Esophagus (tissue), 2 donors: ENCODE measurements around the gene DLGAP1. TPM values are rescaled to one million over a fixed set of nuclear protein-coding genes. Genes with fewer than 3 reads are reported as not detected.

Source experiments
- H3K27ac ChIP-seq, 2 donors: one replicate each; pipeline ENCODE4 v1.5.1; 2013; ENCODE audit warnings: low read depth in 2 of 2, mild to moderate bottlenecking in 2 of 2, inconsistent platforms in 1 of 2, low read length in 1 of 2, moderate library complexity in 1 of 2
- H3K27me3 ChIP-seq, 2 donors: one replicate each; pipeline ENCODE4 v1.6.1; 2013; ENCODE audit warnings: low read length in 2 of 2, control low read depth in 1 of 2, mild to moderate bottlenecking in 1 of 2; ENCODE audit not compliant: insufficient read depth in 2 of 2, control insufficient read depth in 1 of 2
- H3K36me3 ChIP-seq, 2 donors: one replicate each; pipeline ENCODE4 v1.6.1; 2013; ENCODE audit warnings: low read length in 1 of 2; ENCODE audit not compliant: control insufficient read depth in 2 of 2, insufficient read depth in 2 of 2
- H3K4me1 ChIP-seq, 2 donors: one replicate each; pipeline ENCODE4 v1.6.1; 2013; ENCODE audit warnings: low read length in 1 of 2; ENCODE audit not compliant: control insufficient read depth in 2 of 2, insufficient read depth in 2 of 2
- H3K4me3 ChIP-seq, 2 donors: one replicate each; pipeline ENCODE4 v1.5.1; 2013; ENCODE audit warnings: low read length in 2 of 2, mild to moderate bottlenecking in 2 of 2, low read depth in 1 of 2, moderate library complexity in 1 of 2
- H3K9me3 ChIP-seq, 2 donors: one replicate each; pipeline ENCODE4 v1.6.1; 2013; ENCODE audit warnings: mild to moderate bottlenecking in 2 of 2, low read depth in 1 of 2, low read length in 1 of 2, moderate library complexity in 1 of 2; ENCODE audit not compliant: control insufficient read depth in 2 of 2, insufficient read depth in 1 of 2
- WGBS, 2 donors: extraction: QIAGEN DNeasy Blood & Tissue Kit; methylation state at CpG; one replicate each; pipeline ENCODE4 v1.1.7; 2013; 5-methylcytosine and 5-hydroxymethylcytosine counted together
- polyA plus RNA-seq, 2 donors: library from polyadenylated mRNA; stranded (reverse); fragments of 200-250 nt; gene quantifications; one replicate each; pipeline ENCODE4 v1.2.3, GENCODE V29; 2013
- donor health status: healthy with polysubstance abuse.
- donor health status: Bipolar disorder and iron deficiency.

The DLGAP1 gene
- polyA plus RNA-seq, 2 donors: 0.47 to 0.59 TPM

GRCh38 chr18:4181882-4182568, 273.1 kb downstream of the DLGAP1 start:
- no peaks in the 10 kb centered on the region for H3K9me3 ChIP-seq
- no peak overlapping the region for H3K4me3 ChIP-seq
- no peaks in the 10 kb centered on the region for H3K4me1 ChIP-seq
- no peaks in the 10 kb centered on the region for H3K27me3 ChIP-seq
- no peaks in the 10 kb centered on the region for H3K36me3 ChIP-seq
- no peak overlapping the region for H3K27ac ChIP-seq
- 77 to 82% methylated on average over 7 of the region's 7 CpGs for WGBS, 2 donors

- no peaks in the 10 kb centered on the region for H3K4me1 ChIP-seq
- 63 to 65% methylated on average over 3 of the region's 3 CpGs for WGBS, 2 donors
- no peaks in the 10 kb centered on the region for H3K27me3 ChIP-seq
- no peak overlapping the region for H3K4me3 ChIP-seq
- no peaks in the 10 kb centered on the region for H3K36me3 ChIP-seq
- no peak overlapping the region for H3K27ac ChIP-seq
- no peaks in the 10 kb centered on the region for H3K9me3 ChIP-seq
These were observed 274.0 kb downstream of the DLGAP1 start for GRCh38 chr18:4181086-4181485.

- Histone ChIP-seq H3K27ac (no peak overlapping the region), H3K36me3 (no peaks in the 10 kb centered on the region), H3K4me1 (no peaks in the 10 kb centered on the region), H3K9me3 (no peaks in the 10 kb centered on the region), H3K4me3 (no peak overlapping the region), H3K27me3 (no peaks in the 10 kb centered on the region)
- WGBS, 2 donors: 63 to 69% methylated on average over 6 of the region's 6 CpGs
These were observed 282.7 kb downstream of the DLGAP1 start for GRCh38 chr18:4172196-4173100.

- H3K27me3 ChIP-seq: no peaks in the 10 kb centered on the region
- H3K36me3 ChIP-seq: no peaks in the 10 kb centered on the region
- H3K9me3 ChIP-seq: no peaks in the 10 kb centered on the region
- H3K4me3 ChIP-seq: no peak overlapping the region
- H3K4me1 ChIP-seq: no peaks in the 10 kb centered on the region
- no peak overlapping the region for H3K27ac ChIP-seq
- 73 to 76% methylated on average over 4 of the region's 4 CpGs for WGBS, 2 donors
These were observed 297.8 kb downstream of the DLGAP1 start for GRCh38 chr18:4157352-4157751.

GRCh38 chr18:4146797-4147196, 308.3 kb downstream of the DLGAP1 start:
- no peak overlapping the region for H3K27ac ChIP-seq
- H3K9me3 ChIP-seq: no peaks in the 10 kb centered on the region

GRCh38 chr18:4144201-4144600, 310.9 kb downstream of the DLGAP1 start:
- WGBS, 2 donors: 38 to 61% methylated on average over 1 of the region's 1 CpG
- Histone ChIP-seq H3K4me1 (no peaks in the 10 kb centered on the region), H3K4me3 (no peak overlapping the region), H3K27ac (no peak overlapping the region), H3K9me3 (no peaks in the 10 kb centered on the region), H3K36me3 (no peaks in the 10 kb centered on the region), H3K27me3 (no peaks in the 10 kb centered on the region)

More at GRCh38 chr18:4146797-4147196, 308.3 kb downstream of the DLGAP1 start:
- 84 to 89% methylated on average over 1 of the region's 1 CpG for WGBS, 2 donors
- no peak overlapping the region for H3K4me3 ChIP-seq
- H3K27me3 ChIP-seq: no peaks in the 10 kb centered on the region
- no peaks in the 10 kb centered on the region for H3K4me1 ChIP-seq
- no peaks in the 10 kb centered on the region for H3K36me3 ChIP-seq

- Histone ChIP-seq H3K4me3 (no peak overlapping the region), H3K4me1 (no peaks in the 10 kb centered on the region)
- 89% methylated on average over 1 of the region's 1 CpG for WGBS, 2 donors
These were observed 311.5 kb downstream of the DLGAP1 start for GRCh38 chr18:4143585-4143984.

GRCh38 chr18:4142876-4143275, 312.2 kb downstream of the DLGAP1 start:
- no peak overlapping the region for H3K27ac ChIP-seq
- 89 to 92% methylated on average over 5 of the region's 5 CpGs for WGBS, 2 donors

More at GRCh38 chr18:4143585-4143984, 311.5 kb downstream of the DLGAP1 start:
- Histone ChIP-seq H3K9me3 (no peaks in the 10 kb centered on the region), H3K36me3 (no peaks in the 10 kb centered on the region), H3K27ac (no peak overlapping the region), H3K27me3 (no peaks in the 10 kb centered on the region)

GRCh38 chr18:4134700-4135099, 320.4 kb downstream of the DLGAP1 start:
- H3K4me1 ChIP-seq: no peaks in the 10 kb centered on the region
- H3K27ac ChIP-seq: no peak overlapping the region
- WGBS, 2 donors: 45 to 51% methylated on average over 6 of the region's 6 CpGs
- no peak overlapping the region for H3K4me3 ChIP-seq
- H3K27me3 ChIP-seq: no peaks in the 10 kb centered on the region
- no peaks in the 10 kb centered on the region for H3K36me3 ChIP-seq
- no peaks in the 10 kb centered on the region for H3K9me3 ChIP-seq

More at GRCh38 chr18:4142876-4143275, 312.2 kb downstream of the DLGAP1 start:
- no peak overlapping the region for H3K4me3 ChIP-seq
- H3K36me3 ChIP-seq: no peaks in the 10 kb centered on the region
- no peaks in the 10 kb centered on the region for H3K4me1 ChIP-seq
- H3K27me3 ChIP-seq: no peaks in the 10 kb centered on the region
- no peaks in the 10 kb centered on the region for H3K9me3 ChIP-seq
